Natural killer cell (primary cell): ENCODE measurements around the gene ZNF354B. TPM values are rescaled to one million over a fixed set of nuclear protein-coding genes. Genes with fewer than 3 reads are reported as not detected.

ENCODE experiments used
- ATAC-seq, 3 donors: fragments of 150-1000 bp in 2 of 3; fragments of 200-7000 bp in 1 of 3; cut with Tn5 transposase; 1 replicate in 1 of 3; 2 replicates in 2 of 3; pipeline ENCODE4 v1.10.0; 2021; ENCODE audit warnings: mild to moderate bottlenecking in 2 of 3, moderate library complexity in 2 of 3
- DNase-seq, 2 donors: peaks; one replicate each; pipeline versions ENCODE4 v3.0.0 to v3.0.0-alpha.2; 2013 to 2021; ENCODE audit warnings: mixed read lengths in 1 of 2
- H3K27ac ChIP-seq: one replicate; pipeline ENCODE4 v1.5.1; 2013; ENCODE audit warnings: mild to moderate bottlenecking, low read length
- H3K27me3 ChIP-seq: one replicate; pipeline ENCODE4 v1.6.1; 2013; ENCODE audit warnings: low read length; ENCODE audit not compliant: control insufficient read depth, insufficient read depth
- H3K36me3 ChIP-seq: one replicate; pipeline ENCODE4 v1.6.1; 2013; ENCODE audit warnings: low read length; ENCODE audit not compliant: control insufficient read depth, insufficient read depth
- H3K4me1 ChIP-seq: one replicate; pipeline ENCODE4 v1.6.1; 2013; ENCODE audit warnings: low read length; ENCODE audit not compliant: control insufficient read depth, insufficient read depth
- H3K4me3 ChIP-seq: one replicate; pipeline ENCODE4 v1.5.1; 2013; ENCODE audit warnings: low read length
- H3K9me3 ChIP-seq: one replicate; pipeline ENCODE4 v1.6.1; 2013; ENCODE audit warnings: low read length; ENCODE audit not compliant: control insufficient read depth, insufficient read depth
- H3K27ac Mint-ChIP-seq, 2 donors: one replicate each; pipeline ENCODE4 v1.8.0; 2022; ENCODE audit warnings: mild to moderate bottlenecking in 2 of 2, mixed read lengths in 2 of 2, moderate library complexity in 1 of 2
- H3K27me3 Mint-ChIP-seq, 2 donors: one replicate each; pipeline ENCODE4 v1.8.0; 2022; ENCODE audit warnings: low read depth in 2 of 2, mixed read lengths in 2 of 2
- H3K36me3 Mint-ChIP-seq: one replicate; pipeline ENCODE4 v1.8.0; 2022; ENCODE audit warnings: mixed read lengths
- H3K4me1 Mint-ChIP-seq, 2 donors: one replicate each; pipeline ENCODE4 v1.8.0; 2022; ENCODE audit warnings: mixed read lengths in 2 of 2
- H3K4me3 Mint-ChIP-seq: one replicate; pipeline ENCODE4 v1.8.0; 2022; ENCODE audit warnings: mild to moderate bottlenecking, moderate library complexity, mixed read lengths
- H3K9me3 Mint-ChIP-seq, 2 donors: one replicate each; pipeline ENCODE4 v1.8.0; 2022; ENCODE audit warnings: mixed read lengths in 2 of 2
- CTCF ChIP-seq: fragments of 200-600 bp; IDR thresholded peaks from one replicate; pipeline ENCODE4 v1.8.0; 2022; ENCODE audit warnings: antibody characterized with exemption
- WGBS: methylation state at CpG from one replicate; pipeline ENCODE4 v1.1.7; 2013; ENCODE audit warnings: missing lambda C conversion rate; ENCODE audit not compliant: insufficient coverage; 5-methylcytosine and 5-hydroxymethylcytosine counted together
- intact Hi-C: fragments of 100-400 bp; cut with micrococcal nuclease; formaldehyde crosslinking; loops from one replicate; pipeline ENCODE4 v1.14.2; 2022
- total RNA-seq, 4 donors: library from RNA; stranded (reverse); fragments of 120-200 nt in 1 of 4; gene quantifications; one replicate each; pipeline versions ENCODE4 v1.2.3 to v1.2.4, GENCODE V29; 2013 to 2022

Gene ZNF354B
- total RNA-seq, 3 donors from 2014 or later (not counting 1 experiment from before 2014, with no cell fraction given), result 10.0 to 16.0 (median 13.6) TPM

- intact Hi-C loops, result no loop called here
- 100% methylated on average over 1 of the region's 2 CpGs for WGBS
- H3K27me3 Mint-ChIP-seq, result peaks cover 0 to 2% of the 10 kb centered on the region in 2 donors
- no peak overlapping the region for H3K4me3 Mint-ChIP-seq
- no peak for TF ChIP-seq CTCF
- no peaks in the 10 kb centered on the region for H3K36me3 Mint-ChIP-seq
- H3K4me1 Mint-ChIP-seq, result no peaks in the 10 kb centered on the region
- Histone ChIP-seq H3K36me3 (no peaks in the 10 kb centered on the region), H3K27ac (no peak overlapping the region), H3K9me3 (no peaks in the 10 kb centered on the region), H3K4me1 (no peaks in the 10 kb centered on the region), H3K4me3 (no peak overlapping the region), H3K27me3 (no peaks in the 10 kb centered on the region)
- no peak overlapping the region for H3K27ac Mint-ChIP-seq
- ATAC-seq (no peak), DNase-seq (no peak)
- no peaks in the 10 kb centered on the region for H3K9me3 Mint-ChIP-seq
Observed at GRCh38 chr5:178820001-178820400, 39.8 kb upstream of the ZNF354B start.

GRCh38 chr5:178825444-178825843 lies 34.3 kb upstream of the ZNF354B start:
- no peak overlapping the region for H3K27ac ChIP-seq
- no peaks in the 10 kb centered on the region for H3K9me3 ChIP-seq
- H3K4me3 ChIP-seq, result no peak overlapping the region
- Mint-ChIP-seq H3K4me3 (no peak overlapping the region), H3K4me1 (no peaks in the 10 kb centered on the region), H3K27me3 (peaks cover 7% of the 10 kb centered on the region in 2 donors), H3K9me3 (no peaks in the 10 kb centered on the region), H3K27ac (no peak overlapping the region), H3K36me3 (no peaks in the 10 kb centered on the region)
- peaks cover 2% of the 10 kb centered on the region for H3K27me3 ChIP-seq
- no peak for DNase-seq
- no peak for ATAC-seq
- no peak for TF ChIP-seq CTCF
- no peaks in the 10 kb centered on the region for H3K36me3 ChIP-seq
- H3K4me1 ChIP-seq, result no peaks in the 10 kb centered on the region
- 89% methylated on average over 6 of the region's 6 CpGs for WGBS
- intact Hi-C loops, result no loop called here

GRCh38 chr5:178826216-178826615 lies 33.5 kb upstream of the ZNF354B start:
- Histone ChIP-seq H3K9me3 (no peaks in the 10 kb centered on the region), H3K36me3 (no peaks in the 10 kb centered on the region), H3K27ac (no peak overlapping the region), H3K4me1 (no peaks in the 10 kb centered on the region), H3K4me3 (no peak overlapping the region), H3K27me3 (peaks cover 2% of the 10 kb centered on the region)
- TF ChIP-seq CTCF, result no peak
- H3K4me3 Mint-ChIP-seq, result no peak overlapping the region
- no peaks in the 10 kb centered on the region for H3K36me3 Mint-ChIP-seq
- H3K27ac Mint-ChIP-seq, result no peak overlapping the region
- ATAC-seq, result no peak
- H3K4me1 Mint-ChIP-seq, result no peaks in the 10 kb centered on the region
- intact Hi-C loops, result no loop called here
- no peaks in the 10 kb centered on the region for H3K9me3 Mint-ChIP-seq
- peaks cover 7% of the 10 kb centered on the region in 2 donors for H3K27me3 Mint-ChIP-seq
- no peak for DNase-seq
- WGBS, result 91% methylated on average over 2 of the region's 2 CpGs

- Mint-ChIP-seq H3K36me3 (no peaks in the 10 kb centered on the region), H3K27me3 (peaks cover 5 to 7% of the 10 kb centered on the region in 2 donors), H3K9me3 (no peaks in the 10 kb centered on the region), H3K4me3 (no peak overlapping the region), H3K27ac (no peak overlapping the region), H3K4me1 (no peaks in the 10 kb centered on the region)
- intact Hi-C loops, result no loop called here
- TF ChIP-seq CTCF, result no peak
- Histone ChIP-seq H3K27me3 (peaks cover 2% of the 10 kb centered on the region), H3K4me1 (no peaks in the 10 kb centered on the region), H3K4me3 (no peak overlapping the region), H3K9me3 (no peaks in the 10 kb centered on the region), H3K36me3 (no peaks in the 10 kb centered on the region), H3K27ac (no peak overlapping the region)
- no peak for DNase-seq
- no peak for ATAC-seq
- WGBS, result 77% methylated on average over 4 of the region's 4 CpGs
Observed at GRCh38 chr5:178827636-178828035, 32.1 kb upstream of the ZNF354B start.
